ENCODE results near the gene PGAP2. TPM values are rescaled to one million over a fixed set of nuclear protein-coding genes. Genes with fewer than 3 reads are reported as not detected.

The PGAP2 gene
- total and polyA plus RNA-seq, 2 donors (not counting 3 experiments of a cell fraction or from before 2014, with no cell fraction given) = 18.3 to 34.1 TPM

DNA sequence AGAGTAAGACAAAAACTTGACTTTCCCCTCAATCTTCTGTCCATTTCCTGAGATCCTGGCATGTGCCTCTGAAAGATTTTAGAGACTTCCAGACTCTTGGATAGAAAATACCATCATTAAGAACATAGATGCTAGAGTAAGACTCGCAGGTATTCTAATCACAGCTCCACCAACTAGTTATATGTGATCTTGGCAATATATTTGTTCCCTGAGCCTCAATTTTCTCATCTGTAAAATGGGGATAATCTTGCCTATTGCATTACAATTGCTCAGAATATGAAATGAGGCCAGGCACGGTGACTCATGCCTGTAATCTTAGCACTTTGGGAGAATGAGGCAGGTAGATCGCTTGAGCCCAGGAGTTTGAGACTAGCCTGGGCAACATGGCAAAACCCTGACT is 21.7 kb downstream of the PGAP2 start:
- intact Hi-C loops (cut with micrococcal nuclease) (no loop called here), dilution Hi-C loops (cut with MboI; ENCODE audit: extremely low pct_ligation_motif_present, low sequenced_read_pairs) (no loop called here)
- peaks cover 4 to 21% of the 10 kb centered on the region in 2 experiments for H3K36me3 ChIP-seq (ENCODE audit: control insufficient read depth in 2 of 2, extremely low read depth in 1 of 2, insufficient read depth in 2 of 2, low read length in 2 of 2)
- H3K4me3 ChIP-seq (replicated peaks in 1 of 3; ENCODE audit: insufficient read depth in 1 of 3, low read depth in 1 of 3, low read length in 3 of 3) = no peak overlapping the region
- H3K27ac ChIP-seq (ENCODE audit: insufficient read depth, low read depth, low read length) = no peak overlapping the region
- no peak overlapping the region for H3K4me2 ChIP-seq (ENCODE audit: insufficient read depth, low read length)
- no TSS peak for BruUV-seq (replicated peaks)
- no peaks in the 10 kb centered on the region for H3K9me3 ChIP-seq (replicated peaks; ENCODE audit: control insufficient read depth, insufficient read depth, low read length)
- H3K9me1 ChIP-seq (replicated peaks; ENCODE audit: control insufficient read depth, extremely low read depth, insufficient read depth, low read length) = no peaks in the 10 kb centered on the region
- TF ChIP-seq EZH2 (IDR thresholded peaks at IDR 0.05; ENCODE audit: borderline replicate concordance, low read depth, low read length, severe bottlenecking) = no peak
- no peak for TF ChIP-seq GATA2 (IDR thresholded peaks at IDR 0.05; ENCODE audit: insufficient read depth, insufficient read length, low read depth, low read length)
- no peak for TF ChIP-seq POLR2A (IDR thresholded peaks at IDR 0.05; ENCODE audit: low read depth, low read length)
- no peak for TF ChIP-seq POLR2AphosphoS5 (IDR thresholded peaks at IDR 0.05; ENCODE audit: insufficient read depth, low read depth, low read length)
- TF ChIP-seq MYC (IDR thresholded peaks at IDR 0.05; ENCODE audit: low read depth, low read length) = no peak
- TF ChIP-seq, protein P1, sequence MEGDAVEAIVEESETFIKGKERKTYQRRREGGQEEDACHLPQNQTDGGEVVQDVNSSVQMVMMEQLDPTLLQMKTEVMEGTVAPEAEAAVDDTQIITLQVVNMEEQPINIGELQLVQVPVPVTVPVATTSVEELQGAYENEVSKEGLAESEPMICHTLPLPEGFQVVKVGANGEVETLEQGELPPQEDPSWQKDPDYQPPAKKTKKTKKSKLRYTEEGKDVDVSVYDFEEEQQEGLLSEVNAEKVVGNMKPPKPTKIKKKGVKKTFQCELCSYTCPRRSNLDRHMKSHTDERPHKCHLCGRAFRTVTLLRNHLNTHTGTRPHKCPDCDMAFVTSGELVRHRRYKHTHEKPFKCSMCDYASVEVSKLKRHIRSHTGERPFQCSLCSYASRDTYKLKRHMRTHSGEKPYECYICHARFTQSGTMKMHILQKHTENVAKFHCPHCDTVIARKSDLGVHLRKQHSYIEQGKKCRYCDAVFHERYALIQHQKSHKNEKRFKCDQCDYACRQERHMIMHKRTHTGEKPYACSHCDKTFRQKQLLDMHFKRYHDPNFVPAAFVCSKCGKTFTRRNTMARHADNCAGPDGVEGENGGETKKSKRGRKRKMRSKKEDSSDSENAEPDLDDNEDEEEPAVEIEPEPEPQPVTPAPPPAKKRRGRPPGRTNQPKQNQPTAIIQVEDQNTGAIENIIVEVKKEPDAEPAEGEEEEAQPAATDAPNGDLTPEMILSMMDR (IDR thresholded peaks at IDR 0.05; ENCODE audit: extremely low read depth in 1 of 2, insufficient read depth in 1 of 2, low read depth in 1 of 2, low read length in 2 of 2) = no peak
- TF ChIP-seq FOS (IDR thresholded peaks at IDR 0.05; ENCODE audit: borderline replicate concordance, insufficient read depth, low read length) = no peak
- TF ChIP-seq, protein P2, sequence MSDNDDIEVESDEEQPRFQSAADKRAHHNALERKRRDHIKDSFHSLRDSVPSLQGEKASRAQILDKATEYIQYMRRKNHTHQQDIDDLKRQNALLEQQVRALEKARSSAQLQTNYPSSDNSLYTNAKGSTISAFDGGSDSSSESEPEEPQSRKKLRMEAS (IDR thresholded peaks at IDR 0.05; ENCODE audit: insufficient read depth, insufficient read length) = no peak
- TF ChIP-seq JUN (IDR thresholded peaks at IDR 0.05; ENCODE audit: borderline replicate concordance, insufficient read depth, insufficient read length, low read depth) = no peak
- POLR2A ChIA-PET = no interaction called here
- FAIRE-seq = no peak
- H3K9ac ChIP-seq (replicated peaks; ENCODE audit: extremely low read depth, insufficient read depth, low read length) = no peak overlapping the region
- CTCF ChIA-PET = interaction anchor here (1.0 to 7.3 kb wide), 2 partner anchors 11 to 243 kb away, joined by 3 to 38 read pairs; partner anchors contain the start of gene RHOG
- no peak overlapping the region for H2AFZ ChIP-seq (ENCODE audit: low read depth, low read length)
- DNase-seq (ENCODE audit: low read depth, low spot score) = no peak
- H3K27me3 ChIP-seq (ENCODE audit: control insufficient read depth in 2 of 2, insufficient read depth in 2 of 2, low read length in 2 of 2) = no peaks in the 10 kb centered on the region
- peaks cover 43% of the 10 kb centered on the region for H3K79me2 ChIP-seq (ENCODE audit: control insufficient read depth, insufficient read depth, low read length)
- no peaks in the 10 kb centered on the region for H4K20me1 ChIP-seq (replicated peaks; ENCODE audit: control insufficient read depth, extremely low read depth, insufficient read depth, low read length)
- H3K4me1 ChIP-seq (ENCODE audit: control insufficient read depth, extremely low read depth, insufficient read depth, low read length) = peaks cover 4% of the 10 kb centered on the region

Measured in endothelial cell of umbilical vein (primary cell).